ENCODE data around the gene CCDC107. TPM values are rescaled to one million over a fixed set of nuclear protein-coding genes. Genes with fewer than 3 reads are reported as not detected.

The CCDC107 gene
- total and polyA plus RNA-seq, 12 donors = 37.9 to 210 (median 46.9) TPM

DNA sequence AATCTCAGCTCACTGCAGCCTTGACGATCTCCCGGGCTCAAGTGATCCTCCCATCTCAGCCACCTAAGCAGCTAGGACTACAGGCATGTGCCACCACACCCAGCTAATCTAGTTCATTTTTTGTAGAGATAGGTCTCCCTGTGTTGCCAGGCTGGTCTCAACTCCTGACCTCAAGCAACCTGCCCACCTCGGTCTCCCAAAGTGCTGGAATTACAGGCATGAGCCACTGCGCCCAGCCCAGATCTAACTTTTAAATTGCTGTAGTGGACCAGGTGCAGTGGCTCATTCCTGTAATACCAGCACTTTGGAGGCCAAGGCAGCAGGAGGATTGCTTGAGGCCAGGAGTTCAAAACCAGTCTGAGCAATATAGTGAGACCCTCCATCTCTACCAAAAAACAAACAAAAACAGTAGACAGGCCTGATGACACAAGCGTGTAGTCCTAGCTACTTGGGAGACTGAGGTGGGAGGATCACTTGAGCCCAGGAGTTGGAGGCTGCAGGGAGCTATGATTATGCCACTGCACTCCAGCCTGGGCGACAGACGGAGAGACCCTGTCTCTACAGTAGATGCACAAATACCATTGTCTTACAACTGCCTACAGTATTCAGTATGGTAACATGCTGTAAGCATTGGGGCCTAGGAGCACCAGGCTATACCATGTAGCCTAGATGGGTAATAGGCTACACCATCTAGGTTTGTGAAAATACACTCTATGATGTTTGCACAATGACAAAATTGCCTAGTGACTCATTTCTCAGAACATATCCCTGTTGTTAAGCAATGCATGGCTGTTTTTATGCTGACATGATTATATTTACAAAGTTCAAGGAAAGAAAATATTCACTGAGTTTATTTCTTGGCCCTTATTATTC, 5.9 kb upstream of the CCDC107 start:
- H3K27ac ChIP-seq = peak overlapping the region in 1 of 10 donors; percentile 59
- DNase-seq (no peak), ATAC-seq (no peak)
- TF ChIP-seq, protein P1, sequence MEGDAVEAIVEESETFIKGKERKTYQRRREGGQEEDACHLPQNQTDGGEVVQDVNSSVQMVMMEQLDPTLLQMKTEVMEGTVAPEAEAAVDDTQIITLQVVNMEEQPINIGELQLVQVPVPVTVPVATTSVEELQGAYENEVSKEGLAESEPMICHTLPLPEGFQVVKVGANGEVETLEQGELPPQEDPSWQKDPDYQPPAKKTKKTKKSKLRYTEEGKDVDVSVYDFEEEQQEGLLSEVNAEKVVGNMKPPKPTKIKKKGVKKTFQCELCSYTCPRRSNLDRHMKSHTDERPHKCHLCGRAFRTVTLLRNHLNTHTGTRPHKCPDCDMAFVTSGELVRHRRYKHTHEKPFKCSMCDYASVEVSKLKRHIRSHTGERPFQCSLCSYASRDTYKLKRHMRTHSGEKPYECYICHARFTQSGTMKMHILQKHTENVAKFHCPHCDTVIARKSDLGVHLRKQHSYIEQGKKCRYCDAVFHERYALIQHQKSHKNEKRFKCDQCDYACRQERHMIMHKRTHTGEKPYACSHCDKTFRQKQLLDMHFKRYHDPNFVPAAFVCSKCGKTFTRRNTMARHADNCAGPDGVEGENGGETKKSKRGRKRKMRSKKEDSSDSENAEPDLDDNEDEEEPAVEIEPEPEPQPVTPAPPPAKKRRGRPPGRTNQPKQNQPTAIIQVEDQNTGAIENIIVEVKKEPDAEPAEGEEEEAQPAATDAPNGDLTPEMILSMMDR (IDR thresholded peaks at IDR 0.05) = no peak
- H3K4me3 ChIP-seq = no peak overlapping the region
- H3K4me1 ChIP-seq = peaks cover 0 to 57% (median 8%) of the 10 kb centered on the region in 9 donors
- no peaks in the 10 kb centered on the region for H3K27me3 ChIP-seq
- no peaks in the 10 kb centered on the region for H3K36me3 ChIP-seq
- H3K9me3 ChIP-seq = no peaks in the 10 kb centered on the region
- 82 to 85% methylated on average over 7 of the region's 7 CpGs for WGBS, 2 donors
- intact Hi-C loops (cut with DNase I) = loop anchor here in 5 of 10 donors (5.0 to 10.0 kb wide), 5 partner anchors 45 to 253 kb away; partner anchors contain the start of genes HINT2 (in 2 of the 5), SPAG8 (in 2 of the 5), CREB3 (in 1 of the 5) and HRCT1 (in 1 of the 5)

DNA sequence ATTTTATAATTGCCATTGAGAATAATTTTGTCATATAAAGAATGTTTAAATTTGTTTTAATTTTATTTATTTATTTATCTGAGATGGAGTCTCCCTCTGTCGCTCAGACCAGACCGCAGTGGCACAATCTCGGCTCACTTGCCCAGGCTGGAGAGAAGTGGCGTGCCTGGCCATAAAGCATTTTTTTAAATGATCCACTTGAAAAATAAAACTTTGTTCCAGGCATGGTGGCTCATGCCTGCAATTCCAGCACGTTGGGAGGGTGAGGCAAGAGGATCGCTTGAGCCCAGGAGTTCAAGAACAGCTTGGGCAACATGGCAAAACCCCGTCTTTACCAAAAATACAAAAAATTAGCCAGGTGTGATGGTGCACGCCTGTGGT, 5.3 kb upstream of the CCDC107 start:
- intact Hi-C loops (cut with DNase I) = loop anchor here in 5 of 10 donors (5.0 to 10.0 kb wide), 5 partner anchors 44 to 252 kb away; partner anchors contain the start of genes HINT2 (in 2 of the 5), SPAG8 (in 2 of the 5), CREB3 (in 1 of the 5) and HRCT1 (in 1 of the 5)

DNA sequence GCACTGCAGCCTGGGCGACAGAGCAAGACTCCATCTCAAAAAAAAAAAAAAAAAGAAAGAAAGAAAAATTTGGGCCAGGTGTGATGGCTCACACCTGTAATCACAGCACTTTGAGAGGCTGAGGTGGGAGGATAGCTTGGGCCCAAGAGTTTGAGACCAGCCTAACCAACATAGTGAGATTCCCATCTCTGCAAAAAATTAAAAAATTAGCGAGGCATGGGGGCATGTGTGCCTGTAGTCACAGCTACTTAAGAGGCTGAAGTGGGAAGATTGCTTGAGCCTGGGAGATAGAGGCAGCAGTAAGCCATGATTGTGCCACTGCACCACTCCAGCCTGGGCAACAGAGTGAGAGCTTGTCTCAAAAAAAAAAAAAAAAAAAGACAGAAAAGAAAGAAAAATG, 4.5 kb upstream of the CCDC107 start:
- WGBS, 2 donors = 92% methylated on average over 2 of the region's 2 CpGs
- peaks cover 0 to 47% (median 7%) of the 10 kb centered on the region in 9 donors for H3K4me1 ChIP-seq
- ATAC-seq = no peak
- no peak overlapping the region for H3K4me3 ChIP-seq
- intact Hi-C loops (cut with DNase I) = loop anchor here in 5 of 10 donors (5.0 to 10.0 kb wide), 5 partner anchors 44 to 251 kb away; partner anchors contain the start of genes HINT2 (in 2 of the 5), SPAG8 (in 2 of the 5), CREB3 (in 1 of the 5) and HRCT1 (in 1 of the 5)
- peak overlapping the region in 1 of 10 donors; percentile 59 for H3K27ac ChIP-seq
- no peaks in the 10 kb centered on the region for H3K36me3 ChIP-seq
- TF ChIP-seq, protein P1 (IDR thresholded peaks at IDR 0.05) = no peak
- no peaks in the 10 kb centered on the region for H3K9me3 ChIP-seq
- DNase-seq = no peak
- H3K27me3 ChIP-seq = no peaks in the 10 kb centered on the region

More for the DNA sequence above, 5.3 kb upstream of the CCDC107 start:
- H3K9me3 ChIP-seq = no peaks in the 10 kb centered on the region
- H3K4me1 ChIP-seq = peaks cover 0 to 55% (median 7%) of the 10 kb centered on the region in 9 donors
- WGBS, 2 donors = 91 to 95% methylated on average over 8 of the region's 8 CpGs
- no peaks in the 10 kb centered on the region for H3K27me3 ChIP-seq
- peak overlapping the region in 1 of 10 donors; percentile 59 for H3K27ac ChIP-seq
- no peak for ATAC-seq
- H3K36me3 ChIP-seq = no peaks in the 10 kb centered on the region
- H3K4me3 ChIP-seq = no peak overlapping the region
- no peak for DNase-seq
- TF ChIP-seq, protein P1 (IDR thresholded peaks at IDR 0.05) = no peak

DNA sequence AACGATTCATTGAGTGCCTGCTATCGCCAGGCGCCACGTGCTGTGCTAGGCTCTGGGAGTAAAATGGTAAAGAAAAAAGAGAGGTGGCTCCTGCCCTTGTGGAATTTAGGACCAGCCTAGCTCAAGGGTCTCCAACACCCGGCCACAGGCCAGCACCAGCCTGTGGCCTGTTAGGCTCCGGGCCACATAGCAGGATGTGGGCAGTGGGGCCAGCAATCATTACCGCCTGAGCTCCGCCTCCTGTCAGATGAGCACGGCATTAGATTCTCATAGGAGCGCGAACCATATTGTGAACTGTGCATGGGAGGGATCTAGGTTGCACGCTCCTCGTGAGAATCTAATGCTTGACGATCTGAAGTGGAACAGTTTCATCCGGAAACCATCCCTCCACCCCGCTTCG, 1.7 kb upstream of the CCDC107 start:
- peaks cover 0 to 19% (median 9%) of the 10 kb centered on the region in 9 donors for H3K36me3 ChIP-seq
- H3K27ac ChIP-seq = peak overlapping the region in 1 of 10 donors; percentile 99
- no peak overlapping the region for H3K4me3 ChIP-seq
- peaks cover 0 to 53% (median 26%) of the 10 kb centered on the region in 9 donors for H3K4me1 ChIP-seq
- DNase-seq = no peak
- intact Hi-C loops (cut with DNase I) = loop anchor here in 7 of 10 donors (5.0 to 10.0 kb wide), 10 partner anchors 36 to 248 kb away; partner anchors contain the start of genes SPAG8 (in 3 of the 7), HINT2 (in 2 of the 7), CREB3 (in 1 of the 7) and FAM221B (in 1 of the 7)
- no peak for ATAC-seq
- no peaks in the 10 kb centered on the region for H3K9me3 ChIP-seq
- TF ChIP-seq, protein P1 (IDR thresholded peaks at IDR 0.05) = no peak
- WGBS, 2 donors = 86% methylated on average over 17 of the region's 17 CpGs
- no peaks in the 10 kb centered on the region for H3K27me3 ChIP-seq
